ENCODE measurements around the gene CATSPERZ.

The CATSPERZ gene, protein sequence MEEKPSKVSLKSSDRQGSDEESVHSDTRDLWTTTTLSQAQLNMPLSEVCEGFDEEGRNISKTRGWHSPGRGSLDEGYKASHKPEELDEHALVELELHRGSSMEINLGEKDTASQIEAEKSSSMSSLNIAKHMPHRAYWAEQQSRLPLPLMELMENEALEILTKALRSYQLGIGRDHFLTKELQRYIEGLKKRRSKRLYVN

DNA sequence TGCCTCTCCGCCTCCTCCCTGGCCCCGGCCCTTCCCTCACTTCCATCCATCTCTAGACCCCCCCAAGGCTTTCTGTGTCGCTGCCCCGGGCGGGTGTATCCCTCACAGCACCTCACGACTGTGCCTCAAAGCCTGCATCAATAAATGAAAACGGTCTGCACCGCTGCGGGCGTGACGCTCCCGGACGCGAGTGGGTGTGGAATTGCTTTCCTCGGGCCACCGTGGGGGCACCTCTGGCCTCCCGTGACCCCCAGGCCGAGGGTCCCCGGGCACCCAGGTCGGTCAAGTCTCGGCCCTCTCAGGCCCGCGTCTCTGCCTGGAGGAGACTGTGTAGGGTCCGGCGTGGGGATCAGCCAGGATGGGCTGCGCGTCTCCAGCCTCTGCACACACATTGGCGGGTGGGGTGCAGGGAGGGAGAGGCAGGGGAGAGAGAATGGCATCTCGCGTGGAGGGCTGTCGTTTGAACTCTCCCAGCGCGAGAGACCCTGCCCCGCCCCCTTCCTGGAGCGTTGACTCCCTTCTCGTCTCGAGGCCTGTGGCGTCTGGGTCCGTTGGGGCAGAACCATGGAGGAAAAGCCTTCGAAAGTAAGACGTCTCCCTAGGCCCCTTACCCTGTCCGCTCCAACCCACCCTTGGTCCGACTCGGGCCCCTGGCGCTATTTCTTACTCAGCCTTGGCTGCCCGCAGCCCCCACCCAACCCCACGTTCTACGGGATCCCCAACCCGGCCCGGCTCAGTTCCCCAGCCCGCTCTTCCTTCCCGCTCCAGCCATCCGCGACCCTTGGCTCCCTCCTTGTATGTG is at the start of gene CATSPERZ:
CATSPERZ (plus strand) TSS at position 512 of the 802 bp plus-strand sequence; CDS start at position 565, 53 bp downstream.
- Histone ChIP-seq H4K20me1 (ENCODE audit: insufficient read depth) (no peaks in the 10 kb centered on the region), H3K4me1 (ENCODE audit: low read depth, poor library complexity, severe bottlenecking) (peaks cover 24% of the 10 kb centered on the region), H3K27me3 (ENCODE audit: insufficient read depth, low read depth) (peaks cover 14% of the 10 kb centered on the region), H3K27ac (no peak within 1 kb of the TSS), H3K9ac (no peak within 1 kb of the TSS), H3K36me3 (ENCODE audit: insufficient read depth) (no peaks in the 10 kb centered on the region), H2AFZ (ENCODE audit: low read depth) (peak within 1 kb of the TSS; percentile 3; the same call in 1 of the 2 replicates), H3K4me2 (peak within 1 kb of the TSS; percentile 42; the same call in 1 of the 2 replicates), H3K4me3 (IDR thresholded peaks at IDR 0.05; ENCODE audit: insufficient read depth, low read depth, low read length) (no peak within 1 kb of the TSS), H3K79me2 (ENCODE audit: insufficient read depth, low read depth) (no peaks in the 10 kb centered on the region)
- TF ChIP-seq, protein P1, sequence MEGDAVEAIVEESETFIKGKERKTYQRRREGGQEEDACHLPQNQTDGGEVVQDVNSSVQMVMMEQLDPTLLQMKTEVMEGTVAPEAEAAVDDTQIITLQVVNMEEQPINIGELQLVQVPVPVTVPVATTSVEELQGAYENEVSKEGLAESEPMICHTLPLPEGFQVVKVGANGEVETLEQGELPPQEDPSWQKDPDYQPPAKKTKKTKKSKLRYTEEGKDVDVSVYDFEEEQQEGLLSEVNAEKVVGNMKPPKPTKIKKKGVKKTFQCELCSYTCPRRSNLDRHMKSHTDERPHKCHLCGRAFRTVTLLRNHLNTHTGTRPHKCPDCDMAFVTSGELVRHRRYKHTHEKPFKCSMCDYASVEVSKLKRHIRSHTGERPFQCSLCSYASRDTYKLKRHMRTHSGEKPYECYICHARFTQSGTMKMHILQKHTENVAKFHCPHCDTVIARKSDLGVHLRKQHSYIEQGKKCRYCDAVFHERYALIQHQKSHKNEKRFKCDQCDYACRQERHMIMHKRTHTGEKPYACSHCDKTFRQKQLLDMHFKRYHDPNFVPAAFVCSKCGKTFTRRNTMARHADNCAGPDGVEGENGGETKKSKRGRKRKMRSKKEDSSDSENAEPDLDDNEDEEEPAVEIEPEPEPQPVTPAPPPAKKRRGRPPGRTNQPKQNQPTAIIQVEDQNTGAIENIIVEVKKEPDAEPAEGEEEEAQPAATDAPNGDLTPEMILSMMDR (conservative IDR thresholded peaks at IDR 0.05; ENCODE audit: low read depth, low read length) = no peak

DNA sequence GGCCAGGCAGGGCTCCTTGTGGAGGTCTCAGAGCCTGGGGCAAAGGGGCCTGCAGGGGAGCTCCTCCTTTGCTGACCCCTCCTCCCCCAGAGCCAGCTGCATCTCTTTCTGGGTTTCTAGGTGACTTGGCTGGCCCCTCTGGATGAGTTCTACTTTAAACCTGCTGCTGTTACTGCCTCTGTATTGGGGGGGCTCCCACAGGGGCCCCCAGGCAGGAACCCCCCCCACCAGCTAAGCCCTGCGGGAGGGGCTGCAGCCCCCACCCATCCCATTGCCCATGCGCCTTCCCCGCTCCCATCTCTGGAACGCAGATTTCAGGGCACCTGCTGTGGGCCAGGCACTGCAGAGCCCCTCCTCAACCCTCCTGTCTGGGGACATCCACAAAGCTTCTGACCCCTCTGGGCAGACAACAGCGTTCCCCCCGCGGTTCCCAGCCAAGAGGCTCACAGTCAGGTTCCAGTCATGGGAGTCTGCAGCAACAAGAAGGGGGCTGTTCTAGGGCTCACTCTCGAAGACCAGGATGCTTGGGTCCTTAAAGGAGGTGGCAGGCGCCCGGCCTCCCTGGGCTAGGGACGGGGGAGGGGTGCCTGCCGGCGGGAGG is 49.6 kb upstream of the CATSPERZ start:
- TF ChIP-seq, protein P1 (conservative IDR thresholded peaks at IDR 0.05; ENCODE audit: low read depth, low read length) = no peak
- Histone ChIP-seq H3K27me3 (ENCODE audit: insufficient read depth, low read depth) (no peaks in the 10 kb centered on the region), H3K79me2 (ENCODE audit: insufficient read depth, low read depth) (peaks cover 7% of the 10 kb centered on the region), H2AFZ (ENCODE audit: low read depth) (peak overlapping the region; percentile 82; the same call in 1 of the 2 replicates), H3K9ac (no peak overlapping the region), H3K36me3 (ENCODE audit: insufficient read depth) (no peaks in the 10 kb centered on the region), H3K4me2 (0 out of 2 replicates have a peak overlapping the region, but pooled peaks have one; percentile 22), H4K20me1 (ENCODE audit: insufficient read depth) (no peaks in the 10 kb centered on the region), H3K27ac (no peak overlapping the region), H3K4me1 (ENCODE audit: low read depth, poor library complexity, severe bottlenecking) (peaks cover 6% of the 10 kb centered on the region), H3K4me3 (IDR thresholded peaks at IDR 0.05; ENCODE audit: insufficient read depth, low read depth, low read length) (no peak overlapping the region)

DNA sequence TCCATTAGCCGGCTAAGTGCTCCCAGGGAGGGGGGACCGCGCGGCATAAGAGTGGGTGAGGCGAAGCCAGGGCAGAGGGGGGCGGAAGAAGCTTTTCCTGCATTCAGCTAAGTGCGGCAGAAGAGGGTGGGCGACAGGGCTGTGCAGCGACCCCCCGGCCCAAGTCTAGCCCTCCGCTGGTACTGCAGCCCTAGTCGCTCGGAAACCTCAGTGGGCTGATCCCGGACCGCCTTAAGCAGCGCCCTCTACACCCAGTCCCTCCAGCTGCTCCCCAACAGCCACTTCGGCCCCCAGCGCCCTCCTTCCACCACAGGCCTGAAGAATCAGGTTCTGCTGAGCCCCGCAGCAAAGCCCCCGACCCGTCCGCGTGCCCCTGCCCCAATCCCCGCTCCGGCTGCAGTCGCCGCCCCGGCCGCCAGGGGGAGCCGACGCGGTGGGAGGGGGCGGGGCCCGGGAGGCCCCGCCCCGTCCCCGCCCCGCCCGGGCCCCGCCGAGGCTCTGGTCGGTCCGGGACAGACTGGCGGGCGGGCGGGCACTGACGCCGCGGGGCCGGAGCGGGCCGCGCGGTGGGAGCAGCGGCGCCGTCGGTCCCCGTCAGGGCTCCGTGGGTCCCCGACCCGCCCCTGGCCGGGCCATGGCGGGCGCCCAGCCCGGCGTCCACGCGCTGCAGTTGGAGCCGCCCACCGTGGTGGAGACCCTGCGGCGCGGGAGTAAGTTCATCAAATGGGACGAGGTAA is 49.0 kb upstream of the CATSPERZ start, which contains the start of gene PLCB3:
PLCB3 (plus strand) TSS at position 515 of the 737 bp plus-strand sequence; CDS start at position 635, 120 bp downstream.
- Histone ChIP-seq H3K4me1 (ENCODE audit: low read depth, poor library complexity, severe bottlenecking) (peaks cover 6% of the 10 kb centered on the region), H3K4me3 (IDR thresholded peaks at IDR 0.05; ENCODE audit: insufficient read depth, low read depth, low read length) (no peak within 1 kb of the TSS), H3K9ac (peak within 1 kb of the TSS; percentile 35; the same call in 1 of the 2 replicates), H3K27me3 (ENCODE audit: insufficient read depth, low read depth) (no peaks in the 10 kb centered on the region), H3K27ac (no peak within 1 kb of the TSS), H2AFZ (ENCODE audit: low read depth) (peak within 1 kb of the TSS; percentile 85), H3K36me3 (ENCODE audit: insufficient read depth) (no peaks in the 10 kb centered on the region), H3K79me2 (ENCODE audit: insufficient read depth, low read depth) (peaks cover under 1% of the 10 kb centered on the region), H3K4me2 (peak within 1 kb of the TSS; percentile 72), H4K20me1 (ENCODE audit: insufficient read depth) (no peaks in the 10 kb centered on the region)
- TF ChIP-seq, protein P1 (conservative IDR thresholded peaks at IDR 0.05; ENCODE audit: low read depth, low read length) = peak; percentile 68

DNA sequence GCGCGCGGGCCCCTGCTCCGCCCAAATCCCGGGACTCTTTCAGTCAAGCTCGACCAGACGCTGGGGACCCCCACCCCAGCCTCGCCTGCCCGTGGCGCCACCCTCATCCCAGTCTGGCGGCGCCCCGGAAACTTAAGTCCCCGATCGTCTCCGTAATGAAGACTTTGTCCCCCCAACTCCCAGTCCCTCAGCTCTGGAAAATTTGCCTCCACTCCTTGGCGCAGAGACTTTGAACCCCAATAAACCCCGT is 48.5 kb upstream of the CATSPERZ start:
- H2AFZ ChIP-seq (ENCODE audit: low read depth) = peak overlapping the region; percentile 85
- H3K36me3 ChIP-seq (ENCODE audit: insufficient read depth) = no peaks in the 10 kb centered on the region
- H3K4me2 ChIP-seq = peak overlapping the region; percentile 72
- no peaks in the 10 kb centered on the region for H3K79me2 ChIP-seq (ENCODE audit: insufficient read depth, low read depth)
- TF ChIP-seq, protein P1 (conservative IDR thresholded peaks at IDR 0.05; ENCODE audit: low read depth, low read length) = no peak
- H3K27me3 ChIP-seq (ENCODE audit: insufficient read depth, low read depth) = no peaks in the 10 kb centered on the region
- peak overlapping the region; percentile 35; the same call in 1 of the 2 replicates for H3K9ac ChIP-seq
- H3K4me3 ChIP-seq (IDR thresholded peaks at IDR 0.05; ENCODE audit: insufficient read depth, low read depth, low read length) = no peak overlapping the region
- H4K20me1 ChIP-seq (ENCODE audit: insufficient read depth) = no peaks in the 10 kb centered on the region
- peaks cover 6% of the 10 kb centered on the region for H3K4me1 ChIP-seq (ENCODE audit: low read depth, poor library complexity, severe bottlenecking)
- no peak overlapping the region for H3K27ac ChIP-seq
